GM19238 (cell line): ENCODE measurements around the gene MYH6.
"Not testable (repeated sequence)": the region's sequence is repeated elsewhere in the genome, so short reads cannot be mapped to it uniquely, and the experiment has no call there.

Experiments used
- DNase-seq: peaks from one replicate; pipeline ENCODE4 v3.0.0; 2011; ENCODE audit warnings: low spot score; ENCODE audit not compliant: insufficient read length

MYH6 gene

GRCh38 chr14:23415821-23416778, 8.0 kb upstream of the MYH6 start:
- DNase-seq, result no peak

- DNase-seq, result no peak
These were observed 7.1 kb upstream of the MYH6 start for GRCh38 chr14:23414906-23415820.

- DNase-seq, result no peak
These were observed 6.2 kb upstream of the MYH6 start for GRCh38 chr14:23414254-23414653.

GRCh38 chr14:23413681-23414080, 5.6 kb upstream of the MYH6 start:
- no peak for DNase-seq

- DNase-seq, result no peak
These were observed 3.8 kb upstream of the MYH6 start for GRCh38 chr14:23411563-23412525.

GRCh38 chr14:23409966-23410635, 2.0 kb upstream of the MYH6 start:
- DNase-seq, result no peak

- no peak for DNase-seq
These were observed 1.4 kb upstream of the MYH6 start for GRCh38 chr14:23409475-23409874.

GRCh38 chr14:23408307-23408630, 196 bp upstream of the MYH6 start:
- DNase-seq, result no peak

- no peak for DNase-seq
These were observed 1.2 kb downstream of the MYH6 start for GRCh38 chr14:23406725-23407355.

- DNase-seq, result no peak
These were observed 1.8 kb downstream of the MYH6 start for GRCh38 chr14:23406244-23406643.

GRCh38 chr14:23405516-23406025, 2.5 kb downstream of the MYH6 start:
- no peak for DNase-seq

- no peak for DNase-seq
These were observed 3.0 kb downstream of the MYH6 start for GRCh38 chr14:23405096-23405495.

GRCh38 chr14:23404331-23404900, 3.7 kb downstream of the MYH6 start:
- DNase-seq, result no peak

- DNase-seq, result no peak
These were observed 4.2 kb downstream of the MYH6 start for GRCh38 chr14:23403908-23404307.

GRCh38 chr14:23403139-23403438, 5.0 kb downstream of the MYH6 start:
- DNase-seq, result no peak

GRCh38 chr14:23402296-23403138, 5.6 kb downstream of the MYH6 start:
- DNase-seq, result no peak

- no peak for DNase-seq
These were observed 6.8 kb downstream of the MYH6 start for GRCh38 chr14:23401291-23401690.

GRCh38 chr14:23400496-23401149, 7.5 kb downstream of the MYH6 start:
- not testable (repeated sequence) for DNase-seq
